Trophoblast cell (in vitro differentiated cells and primary cell): Measurements from ENCODE around the gene TRIM56.
"Not testable (repeated sequence)": the region's sequence is repeated elsewhere in the genome, so short reads cannot be mapped to it uniquely, and the experiment has no call there.

Source experiments
- DNase-seq, 2 donors: peaks; one replicate each; pipeline ENCODE4 v3.0.0-alpha.2; 2016
- H2AFZ ChIP-seq: 2 replicates; pipeline ENCODE4 v1.6.1; 2013; ENCODE audit warnings: low read length, moderate library complexity, mild to moderate bottlenecking; ENCODE audit not compliant: insufficient read depth, poor library complexity
- H2AK5ac ChIP-seq: 2 replicates; pipeline ENCODE4 v1.6.1; 2013; ENCODE audit warnings: mild to moderate bottlenecking, low read length
- H2BK120ac ChIP-seq: 2 replicates; pipeline ENCODE4 v1.6.1; 2013; ENCODE audit warnings: low read length, mild to moderate bottlenecking, moderate library complexity; ENCODE audit not compliant: insufficient read depth, poor library complexity
- H2BK12ac ChIP-seq: 2 replicates; pipeline ENCODE4 v1.6.1; 2013; ENCODE audit warnings: mild to moderate bottlenecking, low read length, moderate library complexity
- H2BK5ac ChIP-seq: 2 replicates; pipeline ENCODE4 v1.6.1; 2013; ENCODE audit warnings: low read length, low read depth, moderate library complexity, mild to moderate bottlenecking; ENCODE audit not compliant: poor library complexity
- H3K14ac ChIP-seq: 2 replicates; pipeline ENCODE4 v1.6.1; 2013; ENCODE audit warnings: mild to moderate bottlenecking, low read length
- H3K18ac ChIP-seq: 2 replicates; pipeline ENCODE4 v1.6.1; 2013; ENCODE audit warnings: mild to moderate bottlenecking, low read length
- H3K23ac ChIP-seq: 2 replicates; pipeline ENCODE4 v1.6.1; 2013; ENCODE audit warnings: low read length
- H3K27ac ChIP-seq: 2 replicates; pipeline ENCODE4 v1.5.1; 2013; ENCODE audit warnings: low read depth, mild to moderate bottlenecking, inconsistent platforms, low read length, moderate library complexity
- H3K27me3 ChIP-seq: 2 replicates; pipeline ENCODE4 v1.6.1; 2013; ENCODE audit warnings: inconsistent platforms, mild to moderate bottlenecking, low read length, moderate library complexity; ENCODE audit not compliant: insufficient read depth
- H3K36me3 ChIP-seq, 2 experiments: 1 replicate in 1 of 2; 2 replicates in 1 of 2; pipeline ENCODE4 v1.6.1; 2013; ENCODE audit warnings: low read length in 2 of 2, mild to moderate bottlenecking in 2 of 2, moderate library complexity in 1 of 2; ENCODE audit not compliant: insufficient read depth in 2 of 2, control insufficient read depth in 1 of 2
- H3K4ac ChIP-seq: 2 replicates; pipeline ENCODE4 v1.6.1; 2013; ENCODE audit warnings: low read depth, mild to moderate bottlenecking, low read length, moderate library complexity
- H3K4me1 ChIP-seq, 2 experiments: 1 replicate in 1 of 2; 2 replicates in 1 of 2; pipeline ENCODE4 v1.6.1; 2013; ENCODE audit warnings: low read length in 2 of 2, mild to moderate bottlenecking in 2 of 2, moderate library complexity in 1 of 2; ENCODE audit not compliant: insufficient read depth in 2 of 2, control insufficient read depth in 1 of 2
- H3K4me2 ChIP-seq: 2 replicates; pipeline ENCODE4 v1.6.1; 2013; ENCODE audit warnings: inconsistent platforms, mild to moderate bottlenecking, low read length, moderate library complexity
- H3K4me3 ChIP-seq: 2 replicates; pipeline ENCODE4 v1.5.1; 2013; ENCODE audit warnings: mild to moderate bottlenecking, low read depth, low read length, inconsistent platforms
- H3K79me1 ChIP-seq: one replicate; pipeline ENCODE4 v1.6.1; 2013; ENCODE audit warnings: low read length
- H3K79me2 ChIP-seq: 2 replicates; pipeline ENCODE4 v1.6.1; 2013; ENCODE audit warnings: low read length, mild to moderate bottlenecking; ENCODE audit not compliant: control insufficient read depth, insufficient read depth, poor library complexity
- H3K9ac ChIP-seq: 2 replicates; pipeline ENCODE4 v1.6.1; 2013; ENCODE audit warnings: mild to moderate bottlenecking, low read length
- H3K9me3 ChIP-seq: 2 replicates; pipeline ENCODE4 v1.6.1; 2013; ENCODE audit warnings: low read depth, mild to moderate bottlenecking, control low read depth, inconsistent platforms, low read length; ENCODE audit not compliant: insufficient read depth
- H4K12ac ChIP-seq: 2 replicates; pipeline ENCODE4 v1.6.1; 2013; ENCODE audit warnings: low read depth, mild to moderate bottlenecking, low read length, moderate library complexity
- H4K8ac ChIP-seq: 2 replicates; pipeline ENCODE4 v1.6.1; 2013; ENCODE audit warnings: low read depth, mild to moderate bottlenecking, low read length, moderate library complexity
- H4K91ac ChIP-seq: one replicate; pipeline ENCODE4 v1.6.1; 2013; ENCODE audit warnings: low read depth, mild to moderate bottlenecking, low read length, moderate library complexity
- WGBS: extraction: QIAGEN DNeasy Blood & Tissue Kit; methylation state at CpG from one replicate; pipeline ENCODE4 v1.1.7; 2013; ENCODE audit warnings: missing lambda C conversion rate; ENCODE audit not compliant: insufficient read length, insufficient coverage; ENCODE audit errors: extremely low coverage; 5-methylcytosine and 5-hydroxymethylcytosine counted together

The TRIM56 gene

GRCh38 chr7:101112233-101112632, 27.0 kb downstream of the TRIM56 start:
- no peak overlapping the region for H2AFZ ChIP-seq
- no CpG with 5 or more reads among the region's 11 CpGs for WGBS
- no peaks in the 10 kb centered on the region for H3K79me2 ChIP-seq
- no peak overlapping the region for H3K23ac ChIP-seq
- no peak overlapping the region for H4K8ac ChIP-seq
- H2BK120ac ChIP-seq, result peak overlapping the region; percentile 16
- H4K12ac ChIP-seq, result no peak overlapping the region
- H2BK5ac ChIP-seq, result peak overlapping the region; percentile 18
- H3K27ac ChIP-seq, result no peak overlapping the region
- peak overlapping the region; percentile 71 for H2BK12ac ChIP-seq
- peaks cover 9% of the 10 kb centered on the region for H3K79me1 ChIP-seq
- H3K9me3 ChIP-seq, result no peaks in the 10 kb centered on the region
- no peaks in the 10 kb centered on the region for H3K36me3 ChIP-seq
- H3K4me1 ChIP-seq, result peaks cover 4 to 13% of the 10 kb centered on the region in 2 experiments
- no peaks in the 10 kb centered on the region for H3K27me3 ChIP-seq
- H2AK5ac ChIP-seq, result peak overlapping the region; percentile 82
- no peak overlapping the region for H3K4ac ChIP-seq
- H3K9ac ChIP-seq, result no peak overlapping the region
- H3K4me2 ChIP-seq, result no peak overlapping the region
- DNase-seq, result peak in 1 of 2 donors; percentile 0
- no peak overlapping the region for H3K4me3 ChIP-seq
- H3K14ac ChIP-seq, result peak overlapping the region; percentile 36
- H3K18ac ChIP-seq, result no peak overlapping the region
- H4K91ac ChIP-seq, result no peak overlapping the region

- not testable (repeated sequence) for H3K27me3 ChIP-seq, H2AFZ ChIP-seq, H2BK120ac ChIP-seq, H3K79me2 ChIP-seq, H3K18ac ChIP-seq, H3K9me3 ChIP-seq, H2AK5ac ChIP-seq, H3K14ac ChIP-seq, H3K36me3 ChIP-seq, H3K4me2 ChIP-seq, H4K91ac ChIP-seq, H3K9ac ChIP-seq, H3K4ac ChIP-seq, H2BK5ac ChIP-seq, H4K12ac ChIP-seq, H4K8ac ChIP-seq, H3K27ac ChIP-seq, H3K4me3 ChIP-seq, DNase-seq, H2BK12ac ChIP-seq, H3K23ac ChIP-seq
- Histone ChIP-seq H3K4me1 (peaks cover 10 to 13% of the 10 kb centered on the region in 2 experiments), H3K79me1 (peaks cover 15% of the 10 kb centered on the region)
- no CpG with 5 or more reads among the region's 7 CpGs for WGBS
Observed at GRCh38 chr7:101113140-101113539, 27.9 kb downstream of the TRIM56 start.

GRCh38 chr7:101113836-101114235, 28.6 kb downstream of the TRIM56 start:
- no peak overlapping the region for H2AK5ac ChIP-seq
- no peak overlapping the region for H3K9ac ChIP-seq
- no peak overlapping the region for H3K27ac ChIP-seq
- H3K14ac ChIP-seq, result no peak overlapping the region
- peak in 1 of 2 donors; percentile 0 for DNase-seq
- H3K27me3 ChIP-seq, result no peaks in the 10 kb centered on the region
- H3K9me3 ChIP-seq, result no peaks in the 10 kb centered on the region
- peaks cover 11 to 15% of the 10 kb centered on the region in 2 experiments for H3K4me1 ChIP-seq
- H3K4ac ChIP-seq, result no peak overlapping the region
- H4K12ac ChIP-seq, result no peak overlapping the region
- no peak overlapping the region for H4K8ac ChIP-seq
- H3K23ac ChIP-seq, result no peak overlapping the region
- H3K36me3 ChIP-seq, result no peaks in the 10 kb centered on the region
- H3K79me1 ChIP-seq, result peaks cover 18% of the 10 kb centered on the region
- no peak overlapping the region for H3K18ac ChIP-seq
- peak overlapping the region; percentile 39 for H4K91ac ChIP-seq
- H3K4me2 ChIP-seq, result no peak overlapping the region
- no peak overlapping the region for H2AFZ ChIP-seq
- H2BK120ac ChIP-seq, result no peak overlapping the region
- H2BK5ac ChIP-seq, result no peak overlapping the region
- no CpG with 5 or more reads among the region's 11 CpGs for WGBS
- H3K79me2 ChIP-seq, result no peaks in the 10 kb centered on the region
- no peak overlapping the region for H3K4me3 ChIP-seq
- no peak overlapping the region for H2BK12ac ChIP-seq

GRCh38 chr7:101114492-101114891, 29.2 kb downstream of the TRIM56 start:
- H3K4me1 ChIP-seq, result peaks cover 11 to 13% of the 10 kb centered on the region in 2 experiments
- H3K36me3 ChIP-seq, result no peaks in the 10 kb centered on the region
- no peaks in the 10 kb centered on the region for H3K27me3 ChIP-seq
- peak in 1 of 2 donors; percentile 0 for DNase-seq
- H3K18ac ChIP-seq, result no peak overlapping the region
- no peak overlapping the region for H2BK5ac ChIP-seq
- no peak overlapping the region for H2BK12ac ChIP-seq
- H3K79me2 ChIP-seq, result no peaks in the 10 kb centered on the region
- no peak overlapping the region for H3K4ac ChIP-seq
- no peaks in the 10 kb centered on the region for H3K9me3 ChIP-seq
- peaks cover 20% of the 10 kb centered on the region for H3K79me1 ChIP-seq
- H2BK120ac ChIP-seq, result no peak overlapping the region
- H3K9ac ChIP-seq, result no peak overlapping the region
- no peak overlapping the region for H4K12ac ChIP-seq
- H3K23ac ChIP-seq, result no peak overlapping the region
- no peak overlapping the region for H2AFZ ChIP-seq
- H3K14ac ChIP-seq, result no peak overlapping the region
- H2AK5ac ChIP-seq, result no peak overlapping the region
- WGBS, result no CpG with 5 or more reads among the region's 8 CpGs
- H3K4me3 ChIP-seq, result no peak overlapping the region
- H3K4me2 ChIP-seq, result no peak overlapping the region
- H4K8ac ChIP-seq, result no peak overlapping the region
- peak overlapping the region; percentile 39 for H4K91ac ChIP-seq
- H3K27ac ChIP-seq, result no peak overlapping the region
